ENCODE measurements around the gene BEND2.

GRCh38 chrX:18174971-18175370 is 45.7 kb downstream of the BEND2 start:
- TF ChIP-seq CTCF (IDR thresholded peaks at IDR 0.05; ENCODE audit: low read depth, low read length, poor library complexity, severe bottlenecking) (no peak), EZH2phosphoT487 (IDR thresholded peaks at IDR 0.05; ENCODE audit: borderline replicate concordance, low read length) (no peak)

All from DOHH2 (cell line).